KMS-11 (cell line): ENCODE results near the gene RYR1.
"Not testable (repeated sequence)": the region's sequence is repeated elsewhere in the genome, so short reads cannot be mapped to it uniquely, and the experiment has no call there.

Experiments
- H2AFZ ChIP-seq: fragments of 200-600 bp; sonication (generic); 2 replicates; pipeline ENCODE4 v1.6.1; 2016; ENCODE audit warnings: antibody characterized with exemption, mixed run types, low read depth
- H3K27ac ChIP-seq: fragments of 200-600 bp; sonication (generic); 2 replicates; pipeline ENCODE4 v1.6.1; 2016; ENCODE audit warnings: mild to moderate bottlenecking, mixed run types
- H3K27me3 ChIP-seq: fragments of 200-600 bp; sonication (generic); 2 replicates; pipeline ENCODE4 v1.6.1; 2017; ENCODE audit warnings: mild to moderate bottlenecking, low read depth, mixed run types, moderate library complexity; ENCODE audit not compliant: insufficient read depth
- H3K36me3 ChIP-seq: fragments of 200-600 bp; sonication (generic); 2 replicates; pipeline ENCODE4 v1.6.1; 2017; ENCODE audit warnings: mild to moderate bottlenecking, mixed run types; ENCODE audit not compliant: insufficient read depth
- H3K4me1 ChIP-seq: fragments of 200-600 bp; sonication (generic); 2 replicates; pipeline ENCODE4 v1.6.1; 2016; ENCODE audit warnings: mild to moderate bottlenecking, low read depth, mixed run types; ENCODE audit not compliant: poor library complexity, severe bottlenecking
- H3K4me2 ChIP-seq: fragments of 200-600 bp; sonication (generic); 2 replicates; pipeline ENCODE4 v1.7.0; 2016; ENCODE audit warnings: mild to moderate bottlenecking, mixed run types
- H3K4me3 ChIP-seq: fragments of 200-600 bp; sonication (generic); IDR thresholded peaks from 2 replicates; pipeline ENCODE4 v1.6.1; 2017; ENCODE audit warnings: low read depth, low read length, mixed read lengths; ENCODE audit not compliant: insufficient read depth
- H3K79me2 ChIP-seq: fragments of 200-600 bp; sonication (generic); 2 replicates; pipeline ENCODE4 v1.6.1; 2016; ENCODE audit warnings: low read depth, mixed run types; ENCODE audit not compliant: insufficient read depth
- H3K9ac ChIP-seq: fragments of 200-600 bp; sonication (generic); 2 replicates; pipeline ENCODE4 v1.6.1; 2016; ENCODE audit warnings: mild to moderate bottlenecking, mixed run types
- H4K20me1 ChIP-seq: fragments of 200-600 bp; sonication (generic); 2 replicates; pipeline ENCODE4 v1.6.1; 2016; ENCODE audit warnings: mild to moderate bottlenecking, mixed run types; ENCODE audit not compliant: insufficient read depth
- CTCF ChIP-seq: fragments of 200-600 bp; sonication (generic); conservative IDR thresholded peaks from 2 replicates; pipeline ENCODE4 v1.6.1; 2017; ENCODE audit warnings: low read depth, mild to moderate bottlenecking, antibody characterized with exemption, low read length, moderate library complexity, mixed read lengths

The RYR1 gene

GRCh38 chr19:38466050-38466449 is 32.6 kb downstream of the RYR1 start:
- no peak for TF ChIP-seq CTCF
- Histone ChIP-seq H3K4me1 (no peaks in the 10 kb centered on the region), H3K79me2 (no peaks in the 10 kb centered on the region)

GRCh38 chr19:38467541-38468525 is 34.3 kb downstream of the RYR1 start:
- no peak overlapping the region for H3K27ac ChIP-seq
- no peak overlapping the region for H3K4me3 ChIP-seq
- H3K9ac ChIP-seq: no peak overlapping the region
- H3K27me3 ChIP-seq: peaks cover 44% of the 10 kb centered on the region; the same call in 1 of the 2 replicates
- H4K20me1 ChIP-seq: no peaks in the 10 kb centered on the region
- H3K4me2 ChIP-seq: no peak overlapping the region
- no peak for TF ChIP-seq CTCF
- no peaks in the 10 kb centered on the region for H3K79me2 ChIP-seq
- H2AFZ ChIP-seq: no peak overlapping the region
- no peaks in the 10 kb centered on the region for H3K4me1 ChIP-seq
- H3K36me3 ChIP-seq: no peaks in the 10 kb centered on the region

More at GRCh38 chr19:38466050-38466449, 32.6 kb downstream of the RYR1 start:
- Histone ChIP-seq H3K9ac (no peak overlapping the region), H3K27ac (no peak overlapping the region), H3K4me3 (no peak overlapping the region), H4K20me1 (no peaks in the 10 kb centered on the region), H3K4me2 (no peak overlapping the region), H3K36me3 (no peaks in the 10 kb centered on the region), H2AFZ (no peak overlapping the region), H3K27me3 (peaks cover 30% of the 10 kb centered on the region; the same call in 1 of the 2 replicates)

GRCh38 chr19:38469151-38469550 is 35.7 kb downstream of the RYR1 start:
- Histone ChIP-seq H3K79me2 (no peaks in the 10 kb centered on the region), H2AFZ (no peak overlapping the region), H3K9ac (no peak overlapping the region), H3K4me1 (no peaks in the 10 kb centered on the region), H3K4me3 (no peak overlapping the region), H3K27ac (no peak overlapping the region), H3K36me3 (no peaks in the 10 kb centered on the region), H3K27me3 (peaks cover 50% of the 10 kb centered on the region; the same call in 1 of the 2 replicates), H3K4me2 (no peak overlapping the region), H4K20me1 (no peaks in the 10 kb centered on the region)
- TF ChIP-seq CTCF: no peak

GRCh38 chr19:38470788-38471480 is 37.4 kb downstream of the RYR1 start:
- Histone ChIP-seq H3K27ac (no peak overlapping the region), H3K4me1 (no peaks in the 10 kb centered on the region), H4K20me1 (no peaks in the 10 kb centered on the region), H3K9ac (no peak overlapping the region), H3K27me3 (peaks cover 64% of the 10 kb centered on the region), H3K4me2 (no peak overlapping the region), H3K36me3 (no peaks in the 10 kb centered on the region), H3K79me2 (no peaks in the 10 kb centered on the region), H2AFZ (no peak overlapping the region), H3K4me3 (no peak overlapping the region)
- no peak for TF ChIP-seq CTCF

DNA sequence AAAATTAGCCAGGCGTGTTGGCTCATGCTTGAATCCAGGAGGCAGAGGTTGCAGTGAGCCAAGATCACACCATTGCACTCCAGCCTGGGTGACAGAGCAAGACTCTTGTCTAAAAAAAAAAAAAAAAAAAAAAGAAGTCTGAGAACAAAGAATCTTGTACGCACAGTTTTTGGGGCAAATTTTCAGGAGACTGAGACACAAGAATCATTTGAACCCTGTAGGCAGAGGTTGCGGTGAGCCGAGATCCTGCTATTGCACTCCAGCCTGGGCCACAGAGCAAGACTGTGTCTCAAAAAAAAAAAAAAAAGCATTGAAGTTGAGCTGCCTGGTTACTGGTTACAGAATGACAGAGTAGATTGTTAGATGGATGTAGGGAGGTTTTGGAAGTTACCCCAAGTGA is 39.2 kb downstream of the RYR1 start:
- H3K4me2 ChIP-seq, H3K4me1 ChIP-seq, H4K20me1 ChIP-seq, H3K79me2 ChIP-seq, H3K9ac ChIP-seq, H3K36me3 ChIP-seq, H2AFZ ChIP-seq, H3K27ac ChIP-seq, H3K4me3 ChIP-seq: not testable (repeated sequence)
- H3K27me3 ChIP-seq: peaks cover 73% of the 10 kb centered on the region
